ENCODE results near the gene CHRNB1.

DNA sequence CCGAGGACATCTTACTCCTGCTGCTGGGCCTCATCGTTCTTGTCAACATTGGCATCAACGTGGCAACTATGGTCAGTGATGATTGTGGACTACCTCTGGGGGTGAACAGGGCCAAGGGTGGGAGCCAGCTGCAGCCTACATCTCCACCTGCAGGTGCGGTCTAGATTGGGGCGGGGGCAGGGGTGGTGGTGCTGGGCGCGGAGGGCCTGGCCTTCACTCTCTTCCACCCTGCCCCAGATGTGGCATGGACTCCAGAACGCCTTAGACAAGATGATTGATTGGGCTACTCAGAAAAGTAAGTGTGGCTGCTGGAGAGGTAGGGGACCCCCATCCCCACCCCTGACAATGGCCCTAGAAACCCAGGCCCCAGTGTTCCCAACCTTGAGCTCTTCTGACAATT is 19.1 kb upstream of the CHRNB1 start:
- TF ChIP-seq POLR2A (IDR thresholded peaks at IDR 0.05; ENCODE audit: low read depth, low read length) (no peak), TAF1 (IDR thresholded peaks at IDR 0.05; ENCODE audit: borderline replicate concordance, low read depth, low read length) (no peak), POLR2AphosphoS5 (IDR thresholded peaks at IDR 0.05; ENCODE audit: low read depth, low read length) (no peak)
